K562 (cell line): Measurements from ENCODE around the gene KCNMB2.

Experiments
- ARNT ChIP-seq, 2 experiments: fragments of 450-650 bp; IDR thresholded peaks; 2 replicates each; pipeline ENCODE4 v1.6.1; 2016; ENCODE audit warnings: mild to moderate bottlenecking in 1 of 2
- CBX8 ChIP-seq: fragments of 200-600 bp; sonication (generic); IDR thresholded peaks from 2 replicates; pipeline ENCODE4 v1.6.1; 2012; ENCODE audit warnings: borderline replicate concordance, mixed run types, low read depth, mild to moderate bottlenecking, moderate library complexity, mixed read lengths, low read length, control low read depth, inconsistent platforms; ENCODE audit not compliant: poor library complexity, severe bottlenecking; ENCODE audit errors: extremely low read depth
- EZH2 ChIP-seq: IDR thresholded peaks from 2 replicates; pipeline ENCODE4 v1.6.1; 2012; ENCODE audit warnings: low read depth, mild to moderate bottlenecking, inconsistent platforms, low read length, borderline replicate concordance
- HNRNPK ChIP-seq: fragments of 200-400 bp; formaldehyde crosslinking; IDR thresholded peaks from one replicate; pipeline ENCODE4 v1.6.1; 2018; ENCODE audit warnings: mild to moderate bottlenecking, low read depth, low read length; ENCODE audit not compliant: poor library complexity, severe bottlenecking
- KAT7 ChIP-seq: sonication (generic); formaldehyde crosslinking; IDR thresholded peaks from 2 replicates; pipeline ENCODE4 v1.8.0; 2022; ENCODE audit warnings: missing genetic modification reagents, mild to moderate bottlenecking, borderline replicate concordance
- KLF6 ChIP-seq: fragments of 250-450 bp; sonication (Bioruptor Pico); IDR thresholded peaks from 2 replicates; pipeline ENCODE4 v1.4.0; 2020; ENCODE audit warnings: mild to moderate bottlenecking, moderate library complexity, borderline replicate concordance
- MYBL2 ChIP-seq, 2 experiments: fragments of 450-650 bp in 1 of 2; sonication (generic) in 1 of 2; formaldehyde crosslinking in 1 of 2; IDR thresholded peaks; 2 replicates each; pipeline versions ENCODE4 v1.6.1 to v1.8.1; 2017 to 2022; ENCODE audit warnings: borderline replicate concordance in 1 of 2, inconsistent platforms in 1 of 2, low read depth in 1 of 2, mild to moderate bottlenecking in 1 of 2, missing genetic modification reagents in 1 of 2, moderate library complexity in 1 of 2
- NEUROD1 ChIP-seq: fragments of 150-350 bp; IDR thresholded peaks from 2 replicates; pipeline ENCODE4 v1.6.1; 2014; ENCODE audit warnings: borderline replicate concordance, low read length, low read depth; ENCODE audit not compliant: partially characterized antibody
- POLR2A ChIP-seq: fragments of 450-650 bp; conservative IDR thresholded peaks from 2 replicates; pipeline ENCODE4 v1.6.1; 2016
- PPARD ChIP-seq: fragments of 250-450 bp; sonication (Bioruptor Pico); IDR thresholded peaks from 2 replicates; pipeline ENCODE4 v1.8.0; 2022; ENCODE audit warnings: inconsistent platforms, mild to moderate bottlenecking, moderate library complexity
- PTRF ChIP-seq: fragments of 450-650 bp; IDR thresholded peaks from 2 replicates; pipeline ENCODE4 v1.6.1; 2016; ENCODE audit warnings: mild to moderate bottlenecking, missing genetic modification characterization, missing compliant biosample characterization
- ZNF766 ChIP-seq: fragments of 200-800 bp; sonication (Bioruptor generic); conservative IDR thresholded peaks from 2 replicates; pipeline ENCODE4 v1.6.1; 2016; ENCODE audit warnings: missing genetic modification characterization, missing compliant biosample characterization
- ZNF830 ChIP-seq: fragments of 250-450 bp; sonication (Bioruptor Pico); IDR thresholded peaks from 2 replicates; pipeline ENCODE4 v1.5.0; 2021; ENCODE audit warnings: mild to moderate bottlenecking
- TF ChIP-seq, protein P1 (sequence below), 3 experiments: IDR thresholded peaks in 2 of 3; conservative IDR thresholded peaks in 1 of 3; 2 replicates each; pipeline ENCODE4 v1.5.1; 2011 to 2012; ENCODE audit warnings: low read length in 3 of 3, mild to moderate bottlenecking in 3 of 3, control low read depth in 2 of 3, improper control_type of control experiment in 1 of 3, inconsistent platforms in 1 of 3, low read depth in 1 of 3, mixed read lengths in 1 of 3, moderate library complexity in 1 of 3; ENCODE audit not compliant: insufficient read depth in 2 of 3

DNA sequence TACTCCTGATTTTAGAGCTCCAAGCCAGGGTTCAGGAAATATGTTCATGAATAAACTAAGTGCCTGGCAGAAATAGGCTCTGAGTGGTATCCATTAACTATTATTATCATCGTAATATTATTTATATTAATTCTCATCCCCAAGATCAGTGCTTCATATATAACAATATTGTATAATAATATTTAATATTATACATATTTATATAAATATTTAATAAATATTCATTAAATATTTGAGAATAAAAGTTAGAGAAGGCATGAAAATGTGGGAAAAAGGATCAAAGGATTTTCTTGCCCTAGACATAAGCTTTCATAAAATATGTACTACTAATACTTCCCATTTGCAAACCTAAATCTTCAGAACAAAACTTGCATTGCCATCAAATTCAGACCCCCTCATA lies 338.9 kb downstream of the KCNMB2 start:
- TF ChIP-seq PTRF (tag) (no peak), POLR2A (no peak), ARNT (IDR thresholded peaks at IDR 0.05) (no peak), ZNF766 (CRISPR knock-in tag) (no peak), PPARD (CRISPR knock-in tag) (no peak), CBX8 (no peak), ZNF830 (no peak), EZH2 (no peak), NEUROD1 (no peak), MYBL2 (IDR thresholded peaks at IDR 0.05; ENCODE audit: low read depth) (no peak), MYBL2 (CRISPR knock-in tag; IDR thresholded peaks at IDR 0.05; ENCODE audit: borderline replicate concordance) (no peak), KLF6 (no peak), KAT7 (CRISPR knock-in tag) (no peak), HNRNPK (no peak)
- TF ChIP-seq, protein P1, sequence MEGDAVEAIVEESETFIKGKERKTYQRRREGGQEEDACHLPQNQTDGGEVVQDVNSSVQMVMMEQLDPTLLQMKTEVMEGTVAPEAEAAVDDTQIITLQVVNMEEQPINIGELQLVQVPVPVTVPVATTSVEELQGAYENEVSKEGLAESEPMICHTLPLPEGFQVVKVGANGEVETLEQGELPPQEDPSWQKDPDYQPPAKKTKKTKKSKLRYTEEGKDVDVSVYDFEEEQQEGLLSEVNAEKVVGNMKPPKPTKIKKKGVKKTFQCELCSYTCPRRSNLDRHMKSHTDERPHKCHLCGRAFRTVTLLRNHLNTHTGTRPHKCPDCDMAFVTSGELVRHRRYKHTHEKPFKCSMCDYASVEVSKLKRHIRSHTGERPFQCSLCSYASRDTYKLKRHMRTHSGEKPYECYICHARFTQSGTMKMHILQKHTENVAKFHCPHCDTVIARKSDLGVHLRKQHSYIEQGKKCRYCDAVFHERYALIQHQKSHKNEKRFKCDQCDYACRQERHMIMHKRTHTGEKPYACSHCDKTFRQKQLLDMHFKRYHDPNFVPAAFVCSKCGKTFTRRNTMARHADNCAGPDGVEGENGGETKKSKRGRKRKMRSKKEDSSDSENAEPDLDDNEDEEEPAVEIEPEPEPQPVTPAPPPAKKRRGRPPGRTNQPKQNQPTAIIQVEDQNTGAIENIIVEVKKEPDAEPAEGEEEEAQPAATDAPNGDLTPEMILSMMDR (IDR thresholded peaks at IDR 0.05 in 2 of 3, conservative IDR thresholded peaks at IDR 0.05 in 1 of 3; ENCODE audit: insufficient read depth in 2 of 3, low read depth in 1 of 3, low read length in 3 of 3) = no peak
